Measurements from ENCODE around the gene BLOC1S3.

Gene BLOC1S3

GRCh38 chr19:45178262-45179071 lies at the start of gene BLOC1S3:
BLOC1S3 (plus strand) TSS chr19:45178784; CDS start chr19:45179297, 513 bp downstream.
- DNase-seq (ENCODE audit: low read depth) = peak; percentile 100

- no peak for DNase-seq (ENCODE audit: low read depth)
Observed at GRCh38 chr19:45128806-45129205, 49.8 kb upstream of the BLOC1S3 start.

GRCh38 chr19:45130236-45130635 lies 48.3 kb upstream of the BLOC1S3 start:
- no peak for DNase-seq (ENCODE audit: low read depth)

GRCh38 chr19:45130888-45131615 lies 47.5 kb upstream of the BLOC1S3 start:
- DNase-seq (ENCODE audit: low read depth) = no peak

GRCh38 chr19:45133661-45134060 lies 44.9 kb upstream of the BLOC1S3 start:
- DNase-seq (ENCODE audit: low read depth) = no peak

GRCh38 chr19:45135176-45135885 lies 43.3 kb upstream of the BLOC1S3 start:
- DNase-seq (ENCODE audit: low read depth) = no peak

- DNase-seq (ENCODE audit: low read depth) = no peak
Observed at GRCh38 chr19:45136507-45137178, 41.9 kb upstream of the BLOC1S3 start.

- no peak for DNase-seq (ENCODE audit: low read depth)
Observed at GRCh38 chr19:45137179-45137761, 41.3 kb upstream of the BLOC1S3 start.

- DNase-seq (ENCODE audit: low read depth) = no peak
Observed at GRCh38 chr19:45138303-45138751, 40.3 kb upstream of the BLOC1S3 start.

GRCh38 chr19:45139286-45140143 lies 39.1 kb upstream of the BLOC1S3 start:
- DNase-seq (ENCODE audit: low read depth) = no peak

GRCh38 chr19:45140144-45140503 lies 38.5 kb upstream of the BLOC1S3 start:
- no peak for DNase-seq (ENCODE audit: low read depth)

- DNase-seq (ENCODE audit: low read depth) = no peak
Observed at GRCh38 chr19:45140533-45140932, 38.1 kb upstream of the BLOC1S3 start.

GRCh38 chr19:45141203-45141900 lies 37.2 kb upstream of the BLOC1S3 start:
- DNase-seq (ENCODE audit: low read depth) = no peak

- no peak for DNase-seq (ENCODE audit: low read depth)
Observed at GRCh38 chr19:45142016-45142725, 36.4 kb upstream of the BLOC1S3 start.

GRCh38 chr19:45142726-45143110 lies 35.9 kb upstream of the BLOC1S3 start:
- DNase-seq (ENCODE audit: low read depth) = no peak

GRCh38 chr19:45144431-45145269 lies 33.9 kb upstream of the BLOC1S3 start:
- no peak for DNase-seq (ENCODE audit: low read depth)

- no peak for DNase-seq (ENCODE audit: low read depth)
Observed at GRCh38 chr19:45145270-45146189, 33.1 kb upstream of the BLOC1S3 start.
